ENCODE results near the gene CDCA5.

CDCA5 gene

DNA sequence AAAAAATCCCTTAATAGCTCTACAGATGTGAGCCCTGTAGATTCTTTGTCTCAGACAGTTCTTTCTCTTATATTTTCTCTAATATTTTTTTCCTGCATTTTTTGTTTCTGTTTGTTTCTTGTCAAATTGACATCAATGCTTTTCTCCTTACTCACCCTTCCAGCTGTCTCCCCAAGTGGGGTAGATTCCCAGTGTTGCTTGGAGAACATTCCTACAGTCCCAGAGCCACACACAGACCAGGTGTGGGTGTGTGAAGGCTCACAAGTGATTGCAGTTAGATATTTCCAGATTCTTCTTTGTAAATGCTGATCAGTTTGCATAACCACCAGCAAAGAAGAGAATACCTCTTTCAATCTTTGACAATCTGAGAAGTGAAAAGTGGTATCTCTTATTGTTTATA, 19.6 kb upstream of the CDCA5 start:
- Mint-ChIP-seq H3K27me3 (ENCODE audit: low read depth) (no peaks in the 10 kb centered on the region), H3K36me3 (ENCODE audit: low read depth) (peaks cover 14% of the 10 kb centered on the region), H3K4me1 (ENCODE audit: low read depth) (peaks cover 7% of the 10 kb centered on the region), H3K9me3 (no peaks in the 10 kb centered on the region), H3K4me3 (no peak overlapping the region), H3K27ac (no peak overlapping the region)
- DNase-seq (ENCODE audit: low spot score) = no peak

DNA sequence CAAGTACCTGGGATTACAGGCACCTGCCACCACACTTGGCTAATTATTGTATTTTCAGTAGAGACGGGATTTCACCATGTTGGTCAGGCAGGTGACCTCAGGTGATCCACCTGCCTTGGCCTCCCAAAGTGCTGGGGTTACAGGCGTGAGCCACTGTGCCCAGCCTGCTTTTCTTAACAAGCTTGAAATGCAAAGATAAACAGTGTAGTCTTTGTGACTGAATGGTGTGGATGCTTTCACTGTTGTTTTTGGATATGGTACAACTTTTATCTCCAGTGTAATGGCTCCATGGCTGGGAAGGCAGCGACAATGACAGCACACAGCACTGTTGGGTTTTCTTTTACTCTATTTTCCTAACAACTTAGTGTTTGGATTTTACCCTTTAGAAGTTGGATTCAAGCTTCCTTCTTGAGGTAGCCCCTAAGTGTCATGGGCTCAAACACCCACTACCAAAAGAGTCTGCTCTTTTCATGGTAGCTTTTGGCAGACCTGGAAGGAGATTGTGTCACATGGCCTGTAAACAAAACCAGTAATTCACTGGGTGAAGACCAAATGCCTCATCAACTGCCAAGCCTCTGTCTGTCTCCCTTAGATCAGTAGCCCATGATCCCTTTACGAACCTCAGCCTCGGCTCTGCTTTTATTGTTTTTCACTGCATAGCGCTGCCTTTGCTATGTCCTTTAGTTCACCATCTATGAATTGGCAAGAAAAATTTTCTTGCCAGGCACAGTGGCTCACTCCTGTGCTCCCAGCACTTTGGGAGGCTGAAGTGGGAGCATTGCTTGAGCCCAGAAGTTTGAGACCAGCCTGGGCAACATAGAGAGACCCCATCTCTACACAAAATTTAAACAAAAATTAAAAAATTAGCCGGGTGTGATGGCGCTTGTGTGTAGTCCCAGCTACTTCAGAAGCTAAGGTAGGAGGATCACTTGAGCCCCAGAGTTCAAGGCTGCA, 18.6 kb upstream of the CDCA5 start:
- Mint-ChIP-seq H3K27me3 (ENCODE audit: low read depth) (no peaks in the 10 kb centered on the region), H3K27ac (no peak overlapping the region), H3K36me3 (ENCODE audit: low read depth) (peaks cover 16% of the 10 kb centered on the region), H3K9me3 (no peaks in the 10 kb centered on the region), H3K4me1 (ENCODE audit: low read depth) (peaks cover 11% of the 10 kb centered on the region), H3K4me3 (no peak overlapping the region)
- DNase-seq (ENCODE audit: low spot score) = no peak

DNA sequence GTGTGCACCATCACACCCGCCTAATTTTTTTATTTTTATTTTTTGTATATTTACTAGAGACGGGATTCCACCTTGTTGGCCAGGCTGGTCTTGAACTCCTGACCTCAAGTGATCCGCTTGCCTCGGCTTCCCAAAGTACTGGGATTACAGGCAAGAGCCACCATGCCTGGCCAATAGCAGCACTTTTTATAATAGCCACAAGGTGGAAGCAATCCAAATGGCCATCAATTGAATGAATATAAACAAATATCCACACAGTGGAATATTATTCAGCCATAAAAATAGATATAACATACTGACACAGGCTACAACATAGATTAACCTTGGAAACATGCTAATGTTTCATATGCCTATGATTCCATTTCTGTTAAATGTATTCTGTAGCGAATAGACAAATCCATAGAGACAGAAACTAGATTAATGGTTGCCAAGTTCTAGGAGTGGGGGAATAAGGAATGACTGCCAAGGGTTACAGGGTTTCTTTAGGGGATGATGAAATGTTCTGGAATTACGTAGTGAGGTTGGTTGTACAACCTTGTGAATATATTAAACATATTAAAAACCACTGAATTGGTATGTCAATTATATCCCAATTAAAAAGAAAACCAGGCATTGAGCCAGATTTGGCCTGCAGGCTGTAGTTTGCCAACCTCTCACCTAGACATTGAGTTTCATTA, 17.0 kb upstream of the CDCA5 start:
- H3K27ac Mint-ChIP-seq = no peak overlapping the region
- no peak for DNase-seq (ENCODE audit: low spot score)
- H3K9me3 Mint-ChIP-seq = no peaks in the 10 kb centered on the region
- H3K4me3 Mint-ChIP-seq = no peak overlapping the region
- H3K27me3 Mint-ChIP-seq (ENCODE audit: low read depth) = no peaks in the 10 kb centered on the region
- H3K4me1 Mint-ChIP-seq (ENCODE audit: low read depth) = peaks cover 12% of the 10 kb centered on the region
- H3K36me3 Mint-ChIP-seq (ENCODE audit: low read depth) = peaks cover 13% of the 10 kb centered on the region

DNA sequence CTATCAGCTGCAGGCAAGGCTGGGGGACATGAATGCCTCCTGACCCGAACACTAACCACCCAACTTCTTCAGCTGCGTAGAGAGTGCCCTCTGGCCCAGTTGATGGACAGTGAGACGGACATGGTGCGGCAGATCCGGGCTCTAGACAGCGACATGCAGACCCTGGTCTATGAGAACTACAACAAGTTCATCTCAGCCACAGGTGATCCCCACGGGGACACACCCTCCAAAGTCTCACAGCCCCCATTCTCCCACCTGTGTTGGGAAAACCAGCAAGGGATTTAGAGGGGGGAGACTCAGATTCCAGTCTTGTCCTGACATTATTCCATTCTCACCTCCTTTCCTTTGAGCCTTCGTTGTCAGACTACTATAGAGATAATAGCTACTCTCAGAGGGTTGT, 13.1 kb upstream of the CDCA5 start:
- Mint-ChIP-seq H3K9me3 (no peaks in the 10 kb centered on the region), H3K36me3 (ENCODE audit: low read depth) (peaks cover 5% of the 10 kb centered on the region), H3K4me1 (ENCODE audit: low read depth) (peaks cover 12% of the 10 kb centered on the region), H3K27ac (peak overlapping the region; percentile 57), H3K27me3 (ENCODE audit: low read depth) (no peaks in the 10 kb centered on the region), H3K4me3 (peak overlapping the region; percentile 93)
- no peak for DNase-seq (ENCODE audit: low spot score)

DNA sequence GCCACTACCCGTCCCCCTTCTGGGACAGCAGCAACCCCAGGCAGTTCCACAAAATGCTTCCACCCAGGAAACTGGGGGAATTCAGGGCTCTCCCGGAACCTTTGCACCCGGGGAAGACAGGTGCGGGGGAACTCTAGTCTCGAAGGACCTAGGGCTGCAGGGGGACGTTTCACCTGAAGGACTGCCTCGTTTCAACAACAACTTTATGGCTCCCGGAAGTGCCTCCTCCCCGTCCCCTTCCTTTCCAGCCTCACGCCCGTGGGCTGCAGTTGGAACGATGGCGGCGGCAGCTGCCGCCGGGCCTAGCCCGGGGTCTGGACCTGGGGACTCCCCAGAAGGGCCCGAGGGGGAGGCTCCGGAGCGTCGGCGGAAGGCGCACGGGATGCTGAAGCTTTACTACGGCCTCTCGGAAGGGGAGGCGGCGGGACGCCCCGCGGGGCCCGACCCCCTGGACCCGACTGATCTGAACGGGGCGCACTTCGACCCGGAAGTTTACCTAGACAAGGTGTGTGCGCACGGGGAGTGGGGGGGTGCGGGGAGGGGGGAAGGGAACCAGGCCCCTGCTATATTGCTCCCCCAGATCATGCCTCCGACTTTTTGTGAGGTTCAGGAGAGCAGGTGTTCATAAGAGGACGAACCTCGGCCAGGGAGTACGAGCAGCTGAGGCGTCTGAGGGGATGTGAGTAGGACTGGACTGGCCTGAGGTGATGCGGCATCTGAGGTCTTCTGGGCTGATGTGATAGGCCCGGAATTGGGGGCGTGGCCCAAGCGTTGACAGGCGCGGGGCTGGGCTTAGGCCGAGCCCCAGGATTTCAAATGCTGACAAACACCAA, 12.3 kb upstream of the CDCA5 start, which contains the start of gene VPS51:
Gene VPS51 (plus strand): TSS at position 241 of the 833 bp plus-strand sequence. CDS start 37 bp downstream, at position 278.
- H3K4me1 Mint-ChIP-seq (ENCODE audit: low read depth) = peaks cover 12% of the 10 kb centered on the region
- H3K4me3 Mint-ChIP-seq = peak within 1 kb of the TSS; percentile 93
- DNase-seq (ENCODE audit: low spot score) = peak; percentile 84
- no peaks in the 10 kb centered on the region for H3K9me3 Mint-ChIP-seq
- peaks cover 4% of the 10 kb centered on the region for H3K36me3 Mint-ChIP-seq (ENCODE audit: low read depth)
- H3K27me3 Mint-ChIP-seq (ENCODE audit: low read depth) = no peaks in the 10 kb centered on the region
- peak within 1 kb of the TSS; percentile 98 for H3K27ac Mint-ChIP-seq

DNA sequence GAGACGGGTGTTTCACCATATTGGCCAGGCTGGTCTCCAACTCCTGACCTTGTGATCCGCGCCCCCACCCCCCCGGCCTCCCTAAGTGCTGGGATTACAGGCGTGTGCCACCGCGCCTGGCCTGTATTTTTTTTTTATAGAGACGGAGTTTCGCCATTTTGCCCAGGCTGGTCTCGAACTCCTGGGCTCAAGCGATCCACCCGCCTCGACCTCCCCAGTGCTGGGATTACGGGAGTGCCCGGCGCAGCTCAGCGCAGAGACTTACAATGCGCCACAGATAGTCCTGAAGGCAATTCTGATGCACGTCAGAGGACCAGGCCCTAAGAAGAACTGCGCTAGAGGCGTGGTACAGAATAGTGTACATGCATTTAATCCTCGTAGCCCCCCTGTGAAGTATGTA, 11.6 kb upstream of the CDCA5 start:
- Mint-ChIP-seq H3K4me1 (ENCODE audit: low read depth) (peaks cover 12% of the 10 kb centered on the region), H3K27ac (peak overlapping the region; percentile 98), H3K36me3 (ENCODE audit: low read depth) (peaks cover 4% of the 10 kb centered on the region), H3K9me3 (no peaks in the 10 kb centered on the region), H3K27me3 (ENCODE audit: low read depth) (no peaks in the 10 kb centered on the region), H3K4me3 (peak overlapping the region; percentile 93)
- no peak for DNase-seq (ENCODE audit: low spot score)

DNA sequence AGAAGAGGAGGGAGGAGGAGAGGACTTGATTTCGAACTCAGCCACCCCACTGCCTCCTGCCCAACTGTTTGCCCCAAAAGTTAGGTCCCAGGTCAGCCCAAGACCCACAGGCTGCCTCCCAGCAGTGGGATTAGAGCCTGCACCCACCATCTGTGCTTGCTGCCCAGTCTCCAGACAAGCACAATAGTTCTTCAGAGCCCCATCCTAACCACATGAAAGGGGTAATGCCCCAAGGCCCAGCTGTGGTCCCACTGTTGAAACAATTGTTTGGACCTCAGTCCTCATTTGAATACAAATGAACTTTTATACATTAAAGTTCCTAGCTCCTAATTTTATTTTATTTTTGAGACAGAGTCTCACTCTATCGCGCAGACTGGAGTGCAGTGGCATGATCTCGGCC, 6.8 kb upstream of the CDCA5 start:
- Mint-ChIP-seq H3K9me3 (no peaks in the 10 kb centered on the region), H3K4me1 (ENCODE audit: low read depth) (peaks cover 5% of the 10 kb centered on the region), H3K27me3 (ENCODE audit: low read depth) (no peaks in the 10 kb centered on the region), H3K27ac (no peak overlapping the region), H3K36me3 (ENCODE audit: low read depth) (peaks cover 15% of the 10 kb centered on the region), H3K4me3 (no peak overlapping the region)
- DNase-seq (ENCODE audit: low spot score) = no peak

DNA sequence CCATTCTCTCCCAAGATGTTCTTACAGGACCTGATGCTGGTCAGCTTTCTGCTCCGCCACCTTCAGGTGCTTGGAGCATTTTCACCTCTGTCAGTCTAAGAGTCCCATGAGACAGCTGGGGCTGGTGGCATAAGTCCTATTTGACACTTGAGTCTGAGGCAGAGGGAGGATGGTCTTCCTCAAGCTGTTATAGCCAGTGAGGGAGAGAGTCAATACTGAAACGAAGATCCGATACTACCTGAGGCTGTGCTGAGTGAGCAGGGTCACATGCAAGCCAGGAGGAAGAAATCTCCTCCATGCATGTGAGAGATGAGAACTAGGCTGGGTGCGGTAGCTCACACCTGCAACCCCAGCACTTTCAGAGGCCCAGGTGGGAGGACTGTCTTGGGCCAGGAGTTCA, 5.8 kb upstream of the CDCA5 start:
- Mint-ChIP-seq H3K27me3 (ENCODE audit: low read depth) (no peaks in the 10 kb centered on the region), H3K4me1 (ENCODE audit: low read depth) (peaks cover 9% of the 10 kb centered on the region), H3K4me3 (no peak overlapping the region), H3K27ac (no peak overlapping the region), H3K9me3 (no peaks in the 10 kb centered on the region), H3K36me3 (ENCODE audit: low read depth) (peaks cover 17% of the 10 kb centered on the region)
- DNase-seq (ENCODE audit: low spot score) = no peak

DNA sequence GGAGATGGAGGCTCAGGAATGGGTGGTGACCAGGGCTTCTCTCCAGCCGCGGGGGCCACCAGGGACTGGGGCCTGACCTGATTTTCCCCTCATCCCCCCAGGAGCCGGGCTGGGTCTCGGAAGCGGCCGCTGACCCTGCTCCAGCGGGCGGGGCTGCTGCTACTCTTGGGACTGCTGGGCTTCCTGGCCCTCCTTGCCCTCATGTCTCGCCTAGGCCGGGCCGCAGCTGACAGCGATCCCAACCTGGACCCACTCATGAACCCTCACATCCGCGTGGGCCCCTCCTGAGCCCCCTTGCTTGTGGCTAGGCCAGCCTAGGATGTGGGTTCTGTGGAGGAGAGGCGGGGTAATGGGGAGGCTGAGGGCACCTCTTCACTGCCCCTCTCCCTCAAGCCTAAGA, 4.0 kb upstream of the CDCA5 start:
- H3K27me3 Mint-ChIP-seq (ENCODE audit: low read depth) = peaks cover 4% of the 10 kb centered on the region
- peaks cover 29% of the 10 kb centered on the region for H3K36me3 Mint-ChIP-seq (ENCODE audit: low read depth)
- H3K27ac Mint-ChIP-seq = no peak overlapping the region
- H3K4me3 Mint-ChIP-seq = no peak overlapping the region
- H3K4me1 Mint-ChIP-seq (ENCODE audit: low read depth) = peaks cover 12% of the 10 kb centered on the region
- H3K9me3 Mint-ChIP-seq = no peaks in the 10 kb centered on the region
- DNase-seq (ENCODE audit: low spot score) = no peak

DNA sequence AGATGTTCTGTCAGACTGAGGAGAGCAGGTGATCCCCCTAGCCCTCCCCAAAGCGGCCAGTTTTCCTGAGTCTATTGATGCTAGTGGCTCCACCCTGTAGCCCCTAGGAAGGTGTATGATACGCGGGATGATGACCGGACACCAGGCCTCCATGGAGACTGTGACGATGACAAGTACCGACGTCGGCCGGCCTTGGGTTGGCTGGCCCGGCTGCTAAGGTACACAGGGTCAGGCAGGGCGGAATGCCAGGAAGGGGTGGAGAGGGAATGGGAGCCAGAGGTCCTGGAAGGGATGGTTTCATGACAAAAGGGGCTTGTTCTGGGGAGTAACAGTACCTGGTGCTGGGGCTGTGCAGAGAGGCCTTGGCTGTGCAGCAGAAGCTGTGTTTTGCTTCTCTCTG, 3.4 kb upstream of the CDCA5 start:
- Mint-ChIP-seq H3K27ac (peak overlapping the region; percentile 17), H3K27me3 (ENCODE audit: low read depth) (peaks cover 4% of the 10 kb centered on the region), H3K4me1 (ENCODE audit: low read depth) (peaks cover 16% of the 10 kb centered on the region), H3K36me3 (ENCODE audit: low read depth) (peaks cover 32% of the 10 kb centered on the region), H3K9me3 (no peaks in the 10 kb centered on the region), H3K4me3 (no peak overlapping the region)
- no peak for DNase-seq (ENCODE audit: low spot score)

DNA sequence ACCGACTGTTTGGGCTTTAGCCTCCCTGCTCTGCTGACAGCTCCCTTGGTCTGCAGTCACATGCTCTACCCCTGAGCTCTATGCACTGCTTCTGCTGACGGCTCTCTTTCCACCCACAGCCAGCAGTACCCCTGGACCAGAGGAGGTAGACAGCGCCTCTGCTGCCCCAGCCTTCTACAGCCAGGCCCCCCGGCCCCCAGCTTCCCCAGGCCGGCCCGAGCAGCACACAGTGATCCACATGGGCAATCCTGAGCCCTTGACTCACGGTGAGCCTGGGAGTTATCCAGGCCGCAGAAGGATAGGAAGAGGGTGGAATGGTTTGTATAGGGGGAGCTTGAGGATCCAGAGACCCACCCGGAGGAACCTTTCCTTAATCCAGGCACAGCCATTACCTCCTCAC, 3.0 kb upstream of the CDCA5 start:
- no peak for DNase-seq (ENCODE audit: low spot score)
- H3K27me3 Mint-ChIP-seq (ENCODE audit: low read depth) = peaks cover 4% of the 10 kb centered on the region
- H3K36me3 Mint-ChIP-seq (ENCODE audit: low read depth) = peaks cover 35% of the 10 kb centered on the region
- peaks cover 19% of the 10 kb centered on the region for H3K4me1 Mint-ChIP-seq (ENCODE audit: low read depth)
- no peaks in the 10 kb centered on the region for H3K9me3 Mint-ChIP-seq
- H3K27ac Mint-ChIP-seq = no peak overlapping the region
- H3K4me3 Mint-ChIP-seq = no peak overlapping the region

DNA sequence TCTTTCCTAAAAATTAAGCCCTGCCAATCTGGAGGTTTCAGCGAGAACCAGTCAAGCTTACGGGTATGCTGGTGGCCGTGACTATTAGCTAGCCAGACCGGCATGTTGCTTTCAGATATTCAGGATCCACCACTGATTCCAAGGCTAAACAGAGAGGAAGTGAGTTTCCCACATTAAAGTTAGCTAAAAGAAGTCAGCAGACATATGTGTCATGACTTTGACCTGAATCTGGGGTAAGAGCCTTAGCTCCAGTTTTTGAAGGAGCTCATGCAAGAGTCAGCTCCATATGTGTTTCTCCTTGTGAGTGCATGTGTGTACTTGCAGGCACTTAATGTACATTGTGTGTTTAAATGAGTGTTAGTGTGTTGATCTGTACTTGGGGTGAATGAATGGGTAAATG, 1.6 kb upstream of the CDCA5 start:
- no peaks in the 10 kb centered on the region for H3K9me3 Mint-ChIP-seq
- peaks cover 26% of the 10 kb centered on the region for H3K4me1 Mint-ChIP-seq (ENCODE audit: low read depth)
- peak overlapping the region; percentile 99 for H3K27ac Mint-ChIP-seq

DNA sequence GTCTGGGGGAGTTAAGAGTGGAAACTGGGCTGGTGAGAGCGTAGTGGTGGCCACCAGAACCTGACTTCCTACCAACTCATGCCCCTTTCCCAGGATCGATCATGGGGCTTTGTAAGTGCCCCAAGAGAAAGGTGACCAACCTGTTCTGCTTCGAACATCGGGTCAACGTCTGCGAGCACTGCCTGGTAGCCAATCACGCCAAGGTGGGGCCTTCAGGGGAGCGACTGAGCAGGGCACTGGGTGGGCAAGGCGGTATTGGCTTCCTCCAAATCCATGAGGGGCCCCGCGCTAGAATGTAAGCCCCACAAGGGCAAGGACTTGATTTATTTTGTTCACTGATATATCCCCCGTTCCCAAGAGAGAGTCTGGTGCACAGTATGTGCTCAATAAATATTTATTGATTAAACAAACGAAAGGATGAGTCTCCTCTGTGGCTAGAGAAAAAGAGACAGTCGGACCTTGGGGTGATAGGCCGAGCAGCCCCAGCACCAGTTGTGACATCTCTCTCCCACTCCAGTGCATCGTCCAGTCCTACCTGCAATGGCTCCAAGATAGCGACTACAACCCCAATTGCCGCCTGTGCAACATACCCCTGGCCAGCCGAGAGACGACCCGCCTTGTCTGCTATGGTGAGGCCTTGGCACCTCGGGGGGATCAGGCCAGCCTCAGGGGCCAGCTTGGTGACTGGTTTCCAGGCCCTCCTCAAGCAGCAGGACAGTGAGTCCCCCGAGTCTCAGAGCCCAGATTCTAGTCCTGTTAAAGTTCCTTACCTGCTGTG, 947 bp upstream of the CDCA5 start:
- Mint-ChIP-seq H3K36me3 (ENCODE audit: low read depth) (peaks cover 48% of the 10 kb centered on the region), H3K9me3 (no peaks in the 10 kb centered on the region), H3K4me3 (peak overlapping the region; percentile 99), H3K27ac (peak overlapping the region; percentile 99), H3K4me1 (ENCODE audit: low read depth) (peaks cover 26% of the 10 kb centered on the region), H3K27me3 (ENCODE audit: low read depth) (peaks cover 4% of the 10 kb centered on the region)
- no peak for DNase-seq (ENCODE audit: low spot score)

More for the DNA sequence above, 1.6 kb upstream of the CDCA5 start:
- H3K27me3 Mint-ChIP-seq (ENCODE audit: low read depth) = peaks cover 4% of the 10 kb centered on the region
- no peak for DNase-seq (ENCODE audit: low spot score)
- H3K36me3 Mint-ChIP-seq (ENCODE audit: low read depth) = peaks cover 44% of the 10 kb centered on the region
- H3K4me3 Mint-ChIP-seq = peak overlapping the region; percentile 99

Data from T-helper 2 cell treated with Interferon-gamma antibody and Interleukin-4, amounts not matched to agents 5 μg/mL and 100 μg/mL, for 36 hours (primary cell).